BLaER1 treated with 17β-estradiol and CSF1 and Interleukin-3, amounts not matched to agents 10 nM and 100 nM (cell line): ENCODE data around the gene SYTL1.

Experiments used
- H3K27ac ChIP-seq, 11 experiments: shearing (Covaris generic); formaldehyde crosslinking; 2 replicates each; pipeline ENCODE4 v1.8.1; 2022
- H3K27me3 ChIP-seq, 11 experiments: shearing (Covaris generic); formaldehyde crosslinking; 2 replicates each; pipeline ENCODE4 v1.8.1; 2022
- H3K36me3 ChIP-seq, 11 experiments: shearing (Covaris generic); formaldehyde crosslinking; 2 replicates each; pipeline ENCODE4 v1.8.1; 2022
- H3K4me1 ChIP-seq, 10 experiments: shearing (Covaris generic); formaldehyde crosslinking; 2 replicates each; pipeline ENCODE4 v1.8.1; 2022
- H3K4me2 ChIP-seq, 11 experiments: shearing (Covaris generic); formaldehyde crosslinking; 2 replicates each; pipeline ENCODE4 v1.8.1; 2022
- H3K4me3 ChIP-seq, 10 experiments: shearing (Covaris generic); formaldehyde crosslinking; 2 replicates each; pipeline ENCODE4 v1.8.1; 2022
- H3K9ac ChIP-seq, 11 experiments: shearing (Covaris generic); formaldehyde crosslinking; 2 replicates each; pipeline ENCODE4 v1.8.1; 2022
- H3K9me3 ChIP-seq, 11 experiments: shearing (Covaris generic); formaldehyde crosslinking; replicated peaks in 1 of 11; 2 replicates each; pipeline ENCODE4 v1.8.1; 2022
- H4K20me1 ChIP-seq, 11 experiments: shearing (Covaris generic); formaldehyde crosslinking; 2 replicates each; pipeline ENCODE4 v1.8.1; 2022
- Cebpa-rat ChIP-seq, 11 experiments: shearing (Covaris generic); IDR thresholded peaks; 2 replicates each; pipeline ENCODE4 v1.8.1; 2022

SYTL1 gene

GRCh38 chr1:27400082-27400962 is 58.5 kb downstream of the SYTL1 start:
- Histone ChIP-seq H4K20me1 (peaks cover 0 to 56% (median 10%) of the 10 kb centered on the region in 11 experiments; a peak in 9 of 22 replicates), H3K9me3 (no peaks in the 10 kb centered on the region), H3K27me3 (no peaks in the 10 kb centered on the region), H3K9ac (no peak overlapping the region), H3K4me3 (no peak overlapping the region), H3K27ac (no peak overlapping the region), H3K36me3 (peaks cover 0 to 5% (median 0%) of the 10 kb centered on the region in 11 experiments; a peak in 3 of 22 replicates), H3K4me1 (peaks cover 47 to 86% (median 66%) of the 10 kb centered on the region in 10 experiments), H3K4me2 (no peak overlapping the region)
- TF ChIP-seq Cebpa-rat (IDR thresholded peaks at IDR 0.05): no peak

GRCh38 chr1:27400963-27401341 is 59.1 kb downstream of the SYTL1 start:
- H3K36me3 ChIP-seq: peaks cover 0 to 7% (median 0%) of the 10 kb centered on the region in 11 experiments; a peak in 5 of 22 replicates
- H3K27me3 ChIP-seq: no peaks in the 10 kb centered on the region
- no peak overlapping the region; a peak in 1 of 22 replicates for H3K9ac ChIP-seq
- peaks cover 50 to 86% (median 70%) of the 10 kb centered on the region in 10 experiments for H3K4me1 ChIP-seq
- H3K4me3 ChIP-seq: no peak overlapping the region
- no peak overlapping the region for H3K27ac ChIP-seq
- TF ChIP-seq Cebpa-rat (IDR thresholded peaks at IDR 0.05): no peak
- H3K4me2 ChIP-seq: peak overlapping the region in 4 of 11 experiments; percentile 74 to 92 (median 90); a peak in 7 of 22 replicates
- H3K9me3 ChIP-seq: no peaks in the 10 kb centered on the region
- peaks cover 0 to 61% (median 10%) of the 10 kb centered on the region in 11 experiments; a peak in 9 of 22 replicates for H4K20me1 ChIP-seq

GRCh38 chr1:27402349-27402754 is 60.5 kb downstream of the SYTL1 start:
- Histone ChIP-seq H3K4me3 (peak overlapping the region in 3 of 10 experiments; percentile 32 to 48 (median 41); a peak in 5 of 20 replicates), H3K27ac (peak overlapping the region; percentile 16 to 86 (median 71); a peak in 20 of 22 replicates), H3K27me3 (no peaks in the 10 kb centered on the region), H3K9me3 (no peaks in the 10 kb centered on the region), H3K9ac (peak overlapping the region in 10 of 11 experiments; percentile 22 to 80 (median 64); a peak in 17 of 22 replicates), H4K20me1 (peaks cover 0 to 72% (median 14%) of the 10 kb centered on the region in 11 experiments; a peak in 10 of 22 replicates), H3K4me2 (peak overlapping the region; percentile 74 to 93 (median 89)), H3K4me1 (peaks cover 64 to 89% (median 77%) of the 10 kb centered on the region in 10 experiments), H3K36me3 (peaks cover 4 to 19% (median 7%) of the 10 kb centered on the region in 11 experiments; a peak in 20 of 22 replicates)
- TF ChIP-seq Cebpa-rat (IDR thresholded peaks at IDR 0.05): no peak

GRCh38 chr1:27403065-27403726 is 61.4 kb downstream of the SYTL1 start:
- Histone ChIP-seq H3K9ac (peak overlapping the region; percentile 38 to 80 (median 63); a peak in 21 of 22 replicates), H3K4me3 (peak overlapping the region in 9 of 10 experiments; percentile 12 to 48 (median 33); a peak in 14 of 20 replicates), H3K27ac (peak overlapping the region; percentile 16 to 86 (median 71); a peak in 21 of 22 replicates), H3K36me3 (peaks cover 12 to 27% (median 16%) of the 10 kb centered on the region in 11 experiments), H3K9me3 (no peaks in the 10 kb centered on the region), H3K4me2 (peak overlapping the region; percentile 74 to 93 (median 89)), H3K27me3 (no peaks in the 10 kb centered on the region), H3K4me1 (peaks cover 72 to 97% (median 80%) of the 10 kb centered on the region in 10 experiments), H4K20me1 (peaks cover 0 to 80% (median 20%) of the 10 kb centered on the region in 11 experiments; a peak in 11 of 22 replicates)
- TF ChIP-seq Cebpa-rat (IDR thresholded peaks at IDR 0.05): no peak
